HG03469 (cell line): ENCODE data around the gene TMEM132C.

ENCODE experiments used
- ATAC-seq: cut with Tn5 transposase; IDR thresholded peaks from one replicate; pipeline ENCODE4 v1.9.1; 2021; ENCODE audit warnings: mild to moderate bottlenecking, moderate library complexity, moderate number of reproducible peaks; ENCODE audit not compliant: unreplicated experiment

The TMEM132C gene

DNA sequence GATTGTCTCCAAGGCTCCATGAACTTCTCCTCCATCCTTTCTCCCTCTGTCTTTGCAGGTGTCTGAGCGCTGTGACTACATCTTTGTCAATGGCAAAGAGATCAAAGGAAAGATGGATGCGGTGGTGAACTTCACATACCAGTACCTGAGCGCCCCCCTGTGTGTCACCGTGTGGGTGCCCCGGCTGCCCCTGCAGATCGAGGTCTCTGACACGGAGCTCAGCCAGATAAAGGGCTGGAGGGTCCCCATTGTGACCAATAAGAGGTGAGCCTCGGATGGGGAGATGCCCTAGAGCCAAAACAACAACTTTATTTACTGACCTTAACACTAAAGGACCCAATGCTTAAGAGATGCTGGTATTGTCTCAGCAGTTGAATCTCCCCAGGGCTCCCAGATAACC is 426.8 kb downstream of the TMEM132C start:
- no peak for ATAC-seq

DNA sequence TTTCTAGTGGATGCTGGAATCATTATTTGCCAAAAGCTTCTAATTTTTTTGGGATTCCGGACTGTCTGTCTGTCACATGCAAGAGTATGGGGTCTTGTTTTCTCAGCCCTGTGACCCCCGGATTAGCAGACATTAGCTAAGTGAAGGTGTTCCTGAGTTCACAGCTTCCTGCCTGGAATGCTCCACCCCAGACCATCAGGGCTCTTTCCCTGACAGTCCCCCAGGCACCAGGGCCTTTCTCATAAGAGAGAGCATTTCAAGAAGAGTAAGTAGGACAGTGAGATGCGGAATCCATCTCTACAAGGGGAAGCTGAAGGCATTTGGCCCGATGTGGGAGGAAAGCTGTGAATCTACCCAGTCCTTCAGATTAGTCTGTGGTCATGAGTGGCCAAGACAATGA is 427.5 kb downstream of the TMEM132C start:
- no peak for ATAC-seq

DNA sequence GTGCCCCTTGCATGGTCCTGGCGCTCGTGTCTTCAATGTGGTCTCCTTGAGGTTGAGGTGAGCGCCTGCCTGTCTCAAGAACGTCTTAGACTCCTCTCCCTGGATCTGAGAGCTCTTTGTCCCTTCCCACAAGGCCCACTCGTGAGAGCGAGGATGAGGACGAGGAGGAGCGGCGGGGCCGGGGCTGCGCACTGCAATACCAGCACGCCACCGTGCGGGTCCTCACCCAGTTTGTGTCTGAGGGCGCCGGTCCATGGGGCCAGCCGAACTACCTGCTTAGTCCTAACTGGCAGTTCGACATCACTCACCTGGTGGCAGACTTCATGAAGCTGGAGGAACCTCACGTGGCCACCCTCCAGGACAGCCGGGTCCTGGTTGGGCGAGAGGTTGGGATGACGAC is 428.7 kb downstream of the TMEM132C start:
- ATAC-seq, result no peak

DNA sequence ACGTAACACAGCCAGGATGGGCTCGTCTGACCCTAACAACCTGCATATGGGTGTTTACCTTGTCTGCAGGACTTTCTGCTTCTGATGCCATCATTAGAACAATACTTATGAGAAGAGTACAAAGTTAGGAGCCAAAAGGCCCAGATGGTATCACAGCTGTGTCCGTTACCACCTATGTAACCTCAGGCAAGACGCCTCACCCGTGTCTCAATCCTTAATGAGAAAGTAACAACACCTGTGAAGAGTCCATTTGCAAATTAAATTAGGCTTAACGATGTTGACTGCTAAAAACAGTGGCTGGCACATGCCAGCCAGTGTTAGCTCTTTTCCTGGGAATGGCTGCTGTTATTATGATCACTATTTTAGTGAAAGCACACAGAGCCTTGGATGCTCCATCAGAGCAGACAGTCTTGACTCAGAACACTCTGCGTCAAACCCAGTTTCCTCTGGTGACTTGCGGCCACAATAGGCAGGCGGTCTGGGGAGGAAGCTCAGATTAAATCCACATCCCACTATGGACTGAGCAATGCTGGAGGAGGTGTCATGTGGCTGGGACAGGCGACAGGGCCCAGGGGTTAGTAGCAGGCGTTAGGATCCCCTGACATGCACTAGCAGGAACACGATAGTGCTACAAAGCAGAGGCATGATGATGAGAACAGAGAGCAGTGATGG is 431.5 kb downstream of the TMEM132C start:
- no peak for ATAC-seq

DNA sequence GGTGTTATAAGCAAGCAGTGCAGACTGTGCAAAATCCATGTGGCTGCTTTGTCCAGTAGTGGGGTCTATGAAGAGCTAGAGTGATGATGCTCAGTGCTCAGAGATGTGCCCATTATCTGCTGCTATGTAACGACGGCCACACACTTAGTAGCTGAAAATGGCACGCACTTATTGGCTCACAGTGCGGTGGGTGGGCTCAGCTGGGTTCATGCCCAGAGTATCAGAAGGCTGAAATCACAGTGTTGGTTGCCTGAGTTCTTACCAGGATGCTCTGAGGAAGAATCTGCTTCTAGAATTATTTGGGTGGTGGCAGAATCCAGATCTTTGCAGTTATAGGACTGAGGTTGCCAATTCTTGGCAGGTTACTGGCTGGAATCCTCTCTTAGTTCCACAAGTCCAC is 432.1 kb downstream of the TMEM132C start:
- ATAC-seq, result no peak

DNA sequence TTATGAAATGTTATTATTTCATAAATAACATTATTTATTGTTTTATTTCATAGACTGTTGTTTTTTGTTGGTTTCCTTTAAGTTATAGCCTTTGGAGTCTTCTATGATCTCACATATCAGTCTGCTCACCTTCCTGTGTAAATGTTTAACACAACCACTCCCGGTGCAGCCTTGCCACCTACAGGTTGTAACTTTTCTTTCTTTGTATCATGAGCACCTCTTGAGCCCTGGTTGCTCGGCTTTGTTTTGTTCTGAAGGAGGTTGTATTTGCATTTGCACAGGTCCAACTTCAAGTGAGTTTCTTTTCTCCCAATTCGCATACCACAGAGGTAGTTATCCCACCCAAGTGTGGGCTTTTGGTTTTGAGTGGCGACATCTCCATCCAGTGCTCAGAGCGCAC is 435.4 kb downstream of the TMEM132C start:
- no peak for ATAC-seq

DNA sequence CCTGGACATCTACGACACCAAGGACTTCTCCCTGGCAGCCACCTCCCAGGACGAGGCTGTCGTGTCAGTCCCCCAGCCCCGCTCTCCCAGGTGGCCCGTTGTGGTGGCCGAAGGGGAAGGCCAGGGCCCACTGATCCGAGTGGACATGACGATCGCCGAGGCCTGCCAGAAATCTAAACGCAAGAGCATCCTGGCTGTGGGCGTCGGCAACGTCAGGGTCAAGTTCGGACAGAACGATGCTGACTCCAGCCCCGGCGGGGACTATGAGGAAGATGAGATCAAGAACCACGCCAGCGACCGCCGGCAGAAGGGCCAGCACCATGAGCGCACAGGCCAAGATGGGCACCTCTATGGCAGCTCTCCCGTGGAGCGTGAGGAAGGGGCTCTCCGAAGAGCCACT is 438.2 kb downstream of the TMEM132C start:
- ATAC-seq, result no peak

DNA sequence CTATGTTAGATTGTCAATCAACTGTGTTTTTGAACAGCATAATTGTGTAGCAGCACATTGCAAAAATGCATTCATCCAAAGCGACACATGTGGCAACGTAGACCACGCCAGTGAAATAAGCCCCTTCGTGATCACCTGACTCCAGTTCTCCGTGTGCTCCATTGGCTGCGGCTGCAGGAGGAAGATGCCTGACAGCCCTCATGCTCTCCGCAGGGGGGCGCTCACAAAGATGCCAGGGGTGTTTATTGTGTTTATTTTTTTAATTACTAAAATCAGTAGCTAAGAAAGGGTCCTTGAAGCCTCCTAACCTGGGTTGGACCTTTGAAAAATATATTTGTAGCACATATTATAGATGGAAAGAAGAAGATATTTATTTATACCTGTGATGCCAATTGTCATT is 440.5 kb downstream of the TMEM132C start:
- no peak for ATAC-seq

DNA sequence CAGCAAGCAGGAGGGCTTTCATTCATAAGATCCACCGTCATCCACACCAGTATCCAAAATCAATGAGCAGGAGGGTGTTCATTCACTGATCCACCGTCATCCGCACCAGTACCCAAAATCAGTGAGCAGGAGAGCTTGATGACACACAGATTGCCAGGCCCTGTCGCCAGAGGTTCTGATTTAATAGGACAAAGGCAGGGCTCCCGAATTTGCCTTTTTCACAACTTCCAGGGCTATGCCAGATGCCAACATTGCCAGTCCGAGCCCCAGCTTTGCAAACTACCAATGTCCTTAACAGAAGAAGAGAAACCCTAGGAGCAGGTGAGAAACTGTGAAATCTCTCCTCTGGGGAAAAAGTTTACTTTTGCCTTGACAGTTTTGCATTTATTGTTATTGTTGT is 441.8 kb downstream of the TMEM132C start:
- ATAC-seq, result no peak

- no peak for ATAC-seq
Observed at GRCh38 chr12:128709660-128710059, 442.7 kb downstream of the TMEM132C start.

GRCh38 chr12:128711486-128711885 is 444.5 kb downstream of the TMEM132C start:
- no peak for ATAC-seq

DNA sequence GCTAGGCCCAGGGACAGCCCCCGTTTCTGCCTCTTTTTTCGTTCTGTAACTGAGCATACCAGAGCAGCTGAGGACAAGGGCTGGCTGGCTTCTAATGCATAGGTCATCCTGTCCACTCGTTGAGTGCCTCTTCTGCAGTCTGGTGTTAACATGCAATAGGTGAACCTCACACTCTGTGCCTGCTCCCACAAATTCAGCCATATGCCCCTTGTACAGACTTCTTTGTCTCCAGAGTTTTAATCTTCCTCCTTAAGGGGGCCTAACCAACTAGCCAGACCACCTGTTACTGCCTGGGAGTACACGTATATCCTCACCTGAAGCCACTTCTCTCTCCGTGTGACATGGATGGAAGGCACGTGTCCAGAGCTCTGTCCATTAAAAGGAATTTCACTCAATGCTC is 445.7 kb downstream of the TMEM132C start:
- no peak for ATAC-seq

- no peak for ATAC-seq
Observed at GRCh38 chr12:128715485-128715884, 448.5 kb downstream of the TMEM132C start.

- ATAC-seq, result no peak
Observed at GRCh38 chr12:128724468-128725046, 457.6 kb downstream of the TMEM132C start.

GRCh38 chr12:128726886-128727285 is 459.9 kb downstream of the TMEM132C start:
- ATAC-seq, result no peak

GRCh38 chr12:128727461-128727860 is 460.5 kb downstream of the TMEM132C start:
- ATAC-seq, result no peak

DNA sequence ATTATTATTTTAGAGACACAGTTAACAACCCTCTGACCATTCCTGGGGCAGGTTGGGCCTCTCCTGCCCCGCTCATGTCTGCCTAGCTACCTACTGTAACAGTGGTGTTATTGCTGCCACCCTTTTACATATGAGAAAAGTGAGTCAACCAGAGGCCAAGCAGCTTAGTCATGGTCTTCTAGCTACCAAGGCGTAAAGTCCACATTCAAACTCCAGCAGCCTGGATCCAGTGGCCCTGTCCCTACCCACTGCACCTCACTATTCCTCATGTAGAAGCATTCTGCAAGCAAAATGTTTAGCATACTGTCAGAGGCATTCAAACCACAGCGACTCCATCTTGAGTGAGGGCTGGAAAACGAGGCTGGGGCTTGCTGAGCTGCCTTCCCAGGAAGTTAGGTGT is 461.0 kb downstream of the TMEM132C start:
- ATAC-seq, result no peak

DNA sequence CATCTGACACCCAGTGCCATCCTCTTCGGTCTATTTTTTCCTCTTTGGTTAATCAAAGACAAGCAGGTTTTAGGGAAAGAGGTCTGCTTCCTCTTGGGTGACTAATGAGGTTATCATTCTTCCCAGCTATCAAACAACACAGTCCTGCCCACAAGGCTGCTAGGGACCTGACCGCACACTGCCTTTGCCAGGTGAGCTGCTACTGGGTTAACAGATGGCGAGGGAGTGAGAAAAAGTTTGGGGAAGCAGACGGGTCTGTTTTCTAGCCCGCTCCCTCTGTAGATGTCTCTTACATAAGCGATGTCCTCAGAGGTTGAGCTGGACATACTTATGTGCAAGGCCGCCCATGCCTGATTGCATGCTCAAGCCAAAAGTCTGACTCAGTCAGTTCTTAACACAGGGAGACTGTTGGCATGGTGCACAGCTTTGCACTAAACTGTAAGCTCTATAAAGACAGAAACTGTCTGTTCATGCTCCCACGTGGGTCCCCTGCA is 462.7 kb downstream of the TMEM132C start:
- peak; percentile 44 for ATAC-seq

DNA sequence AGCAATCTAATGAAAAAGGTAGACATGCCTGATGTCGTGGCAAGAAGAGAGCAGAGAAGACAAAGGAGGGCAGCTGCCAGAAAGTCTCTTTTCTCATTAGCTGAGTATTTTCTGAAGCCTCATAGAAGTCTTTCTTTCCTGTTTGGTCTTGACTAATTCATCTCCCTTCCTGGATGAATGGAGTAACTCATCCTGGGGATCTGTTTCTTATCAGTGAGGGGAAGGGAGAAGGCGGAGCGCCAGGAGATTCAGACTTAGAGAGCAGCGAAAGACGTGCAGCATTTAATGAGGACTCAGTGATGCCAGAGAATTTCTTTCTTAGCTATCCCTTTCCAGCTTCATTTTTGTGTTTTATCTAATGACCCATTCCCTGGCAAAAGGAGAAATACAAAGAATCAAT is 467.4 kb downstream of the TMEM132C start:
- ATAC-seq, result no peak

DNA sequence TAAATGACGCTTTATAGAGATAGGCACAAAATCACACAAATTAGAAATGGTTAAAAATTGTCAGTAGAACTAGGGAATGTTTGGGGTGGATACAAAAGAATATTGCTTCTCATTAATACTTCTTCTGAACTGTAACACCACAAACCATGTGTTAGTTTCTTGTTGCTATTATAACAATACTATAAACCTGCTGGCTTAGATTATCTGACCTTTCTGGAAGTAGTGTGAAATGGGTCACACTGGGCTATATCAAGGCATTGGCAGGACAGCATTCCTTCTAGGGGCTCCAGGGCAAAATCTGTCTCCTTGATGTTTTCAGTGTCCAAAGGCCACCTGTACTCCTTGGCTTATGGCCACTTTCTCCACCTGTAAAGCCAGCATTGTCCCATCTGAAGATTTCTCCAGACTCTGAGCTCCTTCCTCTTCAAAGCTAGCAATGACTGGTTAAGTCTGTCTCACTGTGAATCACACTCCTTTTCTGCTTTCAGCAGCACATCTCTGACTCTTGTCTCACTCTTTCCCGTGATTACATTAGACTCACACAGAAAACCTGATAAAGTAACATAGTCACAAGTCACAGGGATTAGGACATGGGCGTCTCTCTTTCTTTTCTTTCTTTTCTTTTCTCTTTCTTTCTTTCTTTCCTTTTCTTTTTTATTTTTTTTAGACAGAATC is 470.5 kb downstream of the TMEM132C start:
- no peak for ATAC-seq

DNA sequence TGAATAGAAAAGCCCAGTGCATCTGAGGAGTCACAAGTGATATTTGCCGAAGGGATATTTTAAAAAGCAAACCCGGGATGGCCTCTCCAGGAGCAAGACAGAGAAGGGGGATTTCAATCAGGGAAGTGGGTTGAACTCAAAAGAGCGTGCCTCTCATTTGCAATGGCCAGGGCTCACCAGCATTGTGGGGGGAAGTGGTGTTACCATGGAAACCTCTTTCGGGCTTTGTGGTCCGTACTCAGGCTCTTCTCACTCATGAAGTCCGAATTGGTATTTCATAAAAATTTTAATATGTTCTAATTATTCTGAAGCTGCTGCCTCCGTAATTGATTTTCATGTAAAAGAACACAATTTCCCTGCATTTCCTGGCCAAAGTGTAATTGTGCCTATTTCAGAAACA is 476.9 kb downstream of the TMEM132C start:
- no peak for ATAC-seq
